ENCODE data around the gene EFCAB12.

EFCAB12 gene

GRCh38 chr3:129383292-129383860 is 45.1 kb downstream of the EFCAB12 start:
- Histone ChIP-seq H3K79me2 (no peaks in the 10 kb centered on the region), H3K9me3 (ENCODE audit: control insufficient read depth, low read length) (no peaks in the 10 kb centered on the region), H3K27ac (no peak overlapping the region), H3K9ac (no peak overlapping the region), H3K4me1 (no peaks in the 10 kb centered on the region), H3K4me3 (ENCODE audit: low read depth, low read length) (no peak overlapping the region), H3K27me3 (ENCODE audit: control insufficient read depth, insufficient read depth, low read length) (no peaks in the 10 kb centered on the region), H2AFZ (no peak overlapping the region), H3K36me3 (ENCODE audit: control insufficient read depth, insufficient read depth, low read length) (no peaks in the 10 kb centered on the region), H3K4me2 (ENCODE audit: low read length) (no peak overlapping the region)
- TF ChIP-seq CTCF (IDR thresholded peaks at IDR 0.05): peak; percentile 82

GRCh38 chr3:129382366-129382765 is 46.1 kb downstream of the EFCAB12 start:
- no peak overlapping the region for H3K4me2 ChIP-seq (ENCODE audit: low read length)
- H3K9ac ChIP-seq: no peak overlapping the region

GRCh38 chr3:129379582-129380358 is 48.7 kb downstream of the EFCAB12 start:
- Histone ChIP-seq H3K79me2 (no peaks in the 10 kb centered on the region), H3K4me1 (no peaks in the 10 kb centered on the region), H3K4me2 (ENCODE audit: low read length) (no peak overlapping the region), H3K27me3 (ENCODE audit: control insufficient read depth, insufficient read depth, low read length) (no peaks in the 10 kb centered on the region), H2AFZ (no peak overlapping the region), H3K9ac (no peak overlapping the region), H3K9me3 (ENCODE audit: control insufficient read depth, low read length) (no peaks in the 10 kb centered on the region), H3K27ac (no peak overlapping the region), H3K36me3 (ENCODE audit: control insufficient read depth, insufficient read depth, low read length) (no peaks in the 10 kb centered on the region), H3K4me3 (ENCODE audit: low read depth, low read length) (no peak overlapping the region)
- no peak for TF ChIP-seq CTCF (IDR thresholded peaks at IDR 0.05)

More at GRCh38 chr3:129382366-129382765, 46.1 kb downstream of the EFCAB12 start:
- H3K27ac ChIP-seq: no peak overlapping the region
- H3K4me1 ChIP-seq: no peaks in the 10 kb centered on the region
- no peak overlapping the region for H2AFZ ChIP-seq
- no peaks in the 10 kb centered on the region for H3K79me2 ChIP-seq
- no peaks in the 10 kb centered on the region for H3K9me3 ChIP-seq (ENCODE audit: control insufficient read depth, low read length)
- no peak for TF ChIP-seq CTCF (IDR thresholded peaks at IDR 0.05)
- H3K27me3 ChIP-seq (ENCODE audit: control insufficient read depth, insufficient read depth, low read length): no peaks in the 10 kb centered on the region
- no peaks in the 10 kb centered on the region for H3K36me3 ChIP-seq (ENCODE audit: control insufficient read depth, insufficient read depth, low read length)
- no peak overlapping the region for H3K4me3 ChIP-seq (ENCODE audit: low read depth, low read length)

- H3K4me2 ChIP-seq (ENCODE audit: low read length): no peak overlapping the region
- H3K4me3 ChIP-seq (ENCODE audit: low read depth, low read length): no peak overlapping the region
- H3K79me2 ChIP-seq: no peaks in the 10 kb centered on the region
- no peak overlapping the region for H3K9ac ChIP-seq
- no peaks in the 10 kb centered on the region for H3K36me3 ChIP-seq (ENCODE audit: control insufficient read depth, insufficient read depth, low read length)
- H3K9me3 ChIP-seq (ENCODE audit: control insufficient read depth, low read length): no peaks in the 10 kb centered on the region
- H3K4me1 ChIP-seq: no peaks in the 10 kb centered on the region
- TF ChIP-seq CTCF (IDR thresholded peaks at IDR 0.05): no peak
- H3K27me3 ChIP-seq (ENCODE audit: control insufficient read depth, insufficient read depth, low read length): no peaks in the 10 kb centered on the region
- H2AFZ ChIP-seq: no peak overlapping the region
- no peak overlapping the region for H3K27ac ChIP-seq
These were observed 49.5 kb downstream of the EFCAB12 start for GRCh38 chr3:129378949-129379348.
